ENCODE data around the gene TBC1D4.

Gene TBC1D4

DNA sequence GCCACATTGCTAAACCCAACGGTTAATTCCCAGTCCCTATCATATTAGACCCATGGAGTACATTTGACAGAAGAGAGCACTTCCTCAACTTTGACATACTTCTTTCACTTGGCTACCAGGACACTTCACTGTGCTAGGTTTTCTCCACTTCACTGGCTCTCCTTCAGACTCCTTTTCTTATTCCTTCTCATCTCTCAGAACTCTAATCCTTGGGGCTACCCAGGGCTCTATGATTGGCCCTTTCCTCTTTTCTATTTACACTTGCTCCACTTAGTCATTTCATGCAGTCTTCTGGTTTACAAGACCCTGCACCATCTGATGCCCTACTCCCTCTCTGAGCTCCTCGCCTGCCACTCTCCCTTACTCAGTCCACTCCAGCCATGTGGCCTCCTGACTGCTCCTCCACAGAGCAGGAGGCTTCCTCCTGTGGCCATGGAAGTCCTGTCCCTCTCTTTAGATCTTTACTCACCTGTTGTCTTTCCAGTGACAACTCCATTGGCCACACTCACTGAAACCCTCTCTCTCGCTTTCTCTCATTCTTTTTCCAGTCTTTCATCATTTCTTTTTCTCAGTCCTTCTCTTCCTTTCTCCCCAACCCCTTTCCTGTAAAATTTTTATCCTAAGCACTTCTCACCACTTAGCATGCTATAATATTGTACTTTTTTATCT is 90.4 kb downstream of the TBC1D4 start:
- DNase-seq = no peak

DNA sequence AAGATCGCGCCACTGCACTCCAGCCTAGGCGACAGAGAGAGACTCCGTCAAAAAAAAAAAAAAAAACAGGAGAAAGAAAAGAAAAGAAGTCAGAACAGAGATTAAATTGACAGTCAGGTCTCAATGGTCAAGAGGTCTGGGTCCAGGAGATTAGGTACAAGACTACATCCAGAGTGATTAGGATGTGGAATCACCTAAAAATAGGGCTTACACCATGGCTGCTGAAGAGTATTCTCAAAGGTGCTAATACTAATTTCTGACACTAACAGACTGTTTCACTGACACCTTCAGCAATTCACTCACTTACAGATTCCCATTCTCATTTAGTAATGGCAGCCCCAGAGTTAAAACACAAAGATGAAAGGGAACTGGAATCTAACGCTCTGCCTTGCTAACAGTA is 91.7 kb downstream of the TBC1D4 start:
- no peak for DNase-seq

DNA sequence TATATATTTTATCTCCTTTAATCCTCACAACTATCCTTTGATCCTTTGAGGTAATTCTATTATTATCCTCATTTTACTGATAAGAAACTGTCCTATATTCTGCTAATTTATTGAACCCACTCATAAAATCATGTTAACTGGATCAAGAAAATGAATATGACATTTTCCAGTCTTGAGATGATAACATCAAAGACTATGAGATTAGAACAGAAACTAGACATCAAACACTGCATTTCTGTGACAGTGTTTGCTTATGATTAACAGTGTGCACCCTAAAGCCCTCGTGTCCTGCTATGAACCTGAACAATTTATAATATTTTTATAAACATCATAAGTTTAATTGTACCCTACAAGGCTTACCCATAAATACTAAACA is 96.3 kb downstream of the TBC1D4 start:
- no peak for DNase-seq

DNA sequence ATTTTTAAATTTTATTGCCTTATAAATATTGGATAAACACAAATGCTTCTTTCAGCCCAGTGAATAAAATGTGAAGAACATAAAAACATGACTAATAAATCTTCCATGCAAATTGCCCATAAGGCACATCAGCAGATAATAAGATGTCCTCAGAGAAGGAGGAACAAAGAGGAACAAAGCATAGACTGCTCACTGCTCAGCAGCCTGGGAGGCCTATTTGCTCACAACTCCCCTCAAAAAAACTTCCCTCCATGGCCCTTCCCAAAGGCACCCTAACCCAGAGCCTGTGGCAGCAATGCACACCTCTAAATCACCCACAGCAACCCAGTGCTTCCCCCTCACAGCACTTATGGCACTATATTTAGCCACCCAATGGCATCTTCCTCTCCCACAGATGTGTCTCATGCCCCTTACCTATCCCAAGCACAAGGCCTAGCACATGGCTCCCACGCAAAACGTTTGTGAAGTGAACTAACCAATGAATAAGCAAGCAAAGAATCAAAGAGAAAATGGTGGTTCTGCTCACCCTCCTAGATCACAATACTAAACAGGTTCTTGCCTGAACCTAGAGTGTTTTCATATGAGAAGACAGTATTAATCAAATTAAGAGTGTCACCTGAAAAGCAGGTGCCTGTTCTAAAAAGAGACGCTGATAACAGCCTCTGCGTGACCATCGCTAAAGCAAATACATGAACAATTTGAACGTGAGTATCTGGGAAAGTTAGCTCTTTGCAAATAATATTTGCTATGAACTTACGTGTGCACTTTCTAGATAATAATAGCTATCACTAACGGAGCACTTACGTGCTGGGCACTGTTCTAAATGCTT is 96.9 kb downstream of the TBC1D4 start:
- DNase-seq = no peak

DNA sequence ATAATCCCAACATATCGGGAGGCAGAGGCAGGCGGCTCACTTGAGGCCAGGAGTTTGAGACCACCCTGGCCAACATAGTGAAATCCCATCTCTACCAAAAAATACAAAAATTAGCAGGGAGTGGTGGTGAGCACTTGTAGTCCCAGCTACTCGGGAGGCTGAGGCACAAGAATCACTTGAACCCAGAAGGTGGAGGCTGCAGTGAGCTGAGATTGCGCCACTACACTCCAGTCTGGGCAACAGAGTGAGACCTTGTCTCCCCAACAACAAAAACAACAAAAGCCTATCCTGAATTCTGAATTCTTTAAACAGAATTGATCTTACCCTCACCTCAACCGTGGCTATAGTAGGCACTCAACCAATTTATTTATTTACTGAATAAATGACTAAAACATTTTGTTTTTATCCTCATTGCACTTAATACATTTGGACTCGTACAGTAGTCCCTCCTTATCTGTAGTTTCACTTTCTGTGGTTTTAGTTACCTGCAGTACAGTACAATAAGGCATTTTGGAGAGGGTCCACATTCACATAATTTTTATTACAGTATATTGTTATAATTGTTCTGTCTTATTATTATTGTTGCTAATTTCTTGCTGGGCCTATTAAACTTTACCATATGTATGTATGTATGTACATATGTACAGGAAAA is 98.8 kb downstream of the TBC1D4 start:
- no peak for DNase-seq

DNA sequence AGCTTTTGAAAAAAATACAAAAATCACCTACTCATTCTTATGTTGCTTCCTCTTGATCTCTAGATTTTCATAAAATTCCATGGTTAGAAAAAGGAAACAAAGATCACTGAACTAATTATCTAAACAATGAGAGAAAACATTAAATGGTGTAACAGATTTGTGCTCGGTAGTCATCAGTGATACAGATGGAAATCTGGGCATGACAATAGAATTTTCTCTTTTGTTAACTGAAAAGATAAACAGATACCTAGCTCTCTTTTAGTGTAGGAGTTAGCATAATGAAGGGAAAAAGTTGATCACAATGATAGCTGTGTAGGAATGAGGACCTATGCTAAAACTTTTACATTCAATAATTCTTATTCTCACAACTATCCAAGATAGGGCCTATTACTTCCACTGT is 103.7 kb downstream of the TBC1D4 start:
- DNase-seq = no peak

DNA sequence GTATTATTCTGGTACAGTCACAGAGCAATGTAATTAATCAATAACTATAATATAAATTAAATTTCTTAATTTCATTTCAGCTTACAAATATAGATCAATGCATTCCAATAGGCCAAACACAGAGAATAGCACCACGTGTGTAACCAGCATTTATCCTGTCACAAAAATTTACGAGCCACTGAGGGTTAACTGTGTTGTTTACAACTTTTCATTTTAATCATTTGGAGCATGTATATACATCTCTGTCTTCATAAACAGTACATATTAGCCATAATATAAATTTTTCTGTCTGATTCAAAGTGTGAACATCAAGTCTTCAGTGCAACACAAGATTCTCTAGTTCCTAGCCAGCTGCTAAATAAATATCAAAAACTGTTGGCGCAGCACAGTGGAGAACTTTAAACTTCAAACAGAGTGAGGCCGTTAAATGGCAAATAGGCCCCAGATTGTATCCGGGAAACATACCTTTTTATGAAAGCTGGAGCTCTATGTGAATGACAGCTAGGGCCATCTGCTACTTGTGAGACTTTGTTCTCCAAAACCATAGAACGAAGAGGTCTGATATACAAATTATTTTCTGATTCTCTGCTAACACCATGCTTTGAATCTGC is 105.1 kb downstream of the TBC1D4 start:
- DNase-seq = no peak

DNA sequence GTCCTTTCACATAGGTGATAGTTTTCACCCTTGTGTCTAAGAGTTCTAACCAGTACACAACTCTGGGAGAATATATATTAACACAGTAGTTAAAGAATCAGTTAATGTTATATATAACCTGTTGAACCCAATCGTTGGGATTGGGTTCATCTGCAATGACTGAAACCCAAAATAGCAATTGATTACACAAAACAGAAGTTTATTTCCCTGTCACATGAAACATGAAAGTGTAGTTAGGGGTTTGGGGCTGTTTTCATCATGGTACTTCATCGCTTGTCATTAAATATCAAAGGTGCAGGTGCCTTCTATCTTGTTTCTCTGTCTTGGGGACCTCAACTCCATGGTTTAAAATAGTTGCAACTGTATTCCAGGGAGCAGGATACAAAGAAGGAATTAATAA is 106.6 kb downstream of the TBC1D4 start:
- DNase-seq = no peak

DNA sequence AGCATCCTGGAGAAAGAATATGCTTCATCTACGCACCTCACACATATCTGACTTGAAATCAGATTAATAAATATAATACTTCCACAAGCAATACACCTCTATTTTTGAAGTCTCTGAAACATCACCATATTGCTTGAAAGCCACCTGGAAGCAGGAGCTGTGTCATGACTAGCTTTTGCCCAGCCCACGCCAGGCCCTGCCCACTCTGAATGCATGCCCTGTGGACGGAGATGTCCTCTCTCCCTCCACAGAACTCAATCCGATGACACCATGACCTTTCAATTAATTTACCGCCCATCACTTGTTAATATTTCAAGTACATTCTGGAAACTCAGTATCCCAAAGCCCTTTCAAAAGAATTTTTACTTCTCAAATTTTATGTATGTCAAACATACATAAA is 108.0 kb downstream of the TBC1D4 start:
- DNase-seq = no peak

DNA sequence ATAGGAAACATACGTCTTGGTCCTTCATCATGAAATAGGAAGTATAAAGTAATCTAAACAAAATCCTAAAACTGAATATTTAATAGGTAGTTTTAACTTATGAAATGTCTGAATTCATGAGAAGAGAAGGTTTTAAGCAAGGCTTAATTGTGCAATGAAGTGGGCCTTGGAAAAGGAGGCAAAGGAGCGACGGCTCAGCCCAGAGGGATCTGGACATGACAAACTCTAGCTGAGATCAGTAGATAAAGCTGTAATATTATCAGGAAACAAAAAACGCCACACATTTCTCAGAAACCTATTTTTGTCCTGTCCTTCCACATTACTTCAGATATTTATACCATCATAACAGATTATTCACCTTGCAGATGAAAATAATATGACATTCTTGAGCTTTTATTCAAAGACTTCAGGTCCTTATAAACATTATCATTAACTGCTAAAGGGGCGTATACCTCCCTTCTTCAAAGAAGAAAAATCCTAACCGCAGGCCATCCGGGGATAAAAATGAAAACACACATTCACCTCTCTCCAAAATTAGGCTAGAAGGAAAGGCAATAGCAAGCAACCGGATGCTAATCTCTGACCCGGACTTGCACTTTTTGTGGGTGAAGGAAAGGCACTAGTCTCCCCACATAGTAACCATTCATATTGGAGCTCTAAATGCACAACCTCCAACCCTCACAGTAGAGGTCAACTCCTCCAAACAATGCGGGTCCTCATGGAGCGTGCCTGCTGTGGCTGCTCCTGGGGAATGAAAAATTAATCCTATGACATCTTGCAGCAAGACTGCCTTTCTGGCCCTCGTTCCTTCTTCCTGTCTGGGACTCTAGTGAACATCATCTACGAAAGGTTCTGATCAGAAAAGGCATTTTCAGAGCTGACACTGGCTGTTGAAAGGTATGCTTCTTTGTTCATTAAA is 108.8 kb downstream of the TBC1D4 start:
- no peak for DNase-seq

DNA sequence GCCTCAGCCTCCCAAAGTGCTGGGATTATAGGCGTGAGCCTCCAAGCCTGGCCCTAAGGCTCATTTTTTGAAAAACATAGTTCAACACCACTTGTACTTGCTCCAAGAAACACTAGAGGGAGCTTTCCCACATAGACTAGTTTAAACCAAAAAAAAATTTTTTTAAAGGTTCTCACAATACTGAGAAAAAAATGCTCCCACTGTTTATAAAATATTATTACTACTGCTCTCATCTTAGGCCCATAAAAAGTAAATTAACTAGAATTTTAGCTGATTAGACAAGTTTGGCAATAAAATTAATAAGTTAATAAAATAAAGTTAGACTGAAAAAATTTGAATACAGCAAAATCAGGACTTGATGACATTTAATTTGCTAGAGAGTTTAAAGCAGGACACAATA is 109.5 kb downstream of the TBC1D4 start:
- DNase-seq = peak; percentile 65

DNA sequence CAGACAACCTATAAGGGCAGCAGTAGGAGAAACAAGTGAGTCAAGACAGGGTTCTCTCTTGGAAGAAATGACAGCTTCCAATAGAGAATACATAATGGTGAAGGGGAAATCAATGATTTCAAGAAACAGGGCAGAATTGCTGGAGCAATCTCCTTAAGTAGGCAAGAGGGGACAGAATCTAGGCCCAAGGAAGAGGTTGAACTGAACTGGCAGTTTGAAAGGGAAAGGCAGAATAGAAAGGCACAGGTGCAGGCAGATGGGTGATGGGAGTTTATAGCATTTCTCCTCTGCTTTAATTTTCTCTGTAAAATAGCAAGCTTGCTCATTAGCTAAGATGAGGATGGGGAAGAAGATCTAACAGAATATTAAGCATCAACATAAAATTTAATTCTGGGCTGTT is 110.8 kb downstream of the TBC1D4 start:
- no peak for DNase-seq

DNA sequence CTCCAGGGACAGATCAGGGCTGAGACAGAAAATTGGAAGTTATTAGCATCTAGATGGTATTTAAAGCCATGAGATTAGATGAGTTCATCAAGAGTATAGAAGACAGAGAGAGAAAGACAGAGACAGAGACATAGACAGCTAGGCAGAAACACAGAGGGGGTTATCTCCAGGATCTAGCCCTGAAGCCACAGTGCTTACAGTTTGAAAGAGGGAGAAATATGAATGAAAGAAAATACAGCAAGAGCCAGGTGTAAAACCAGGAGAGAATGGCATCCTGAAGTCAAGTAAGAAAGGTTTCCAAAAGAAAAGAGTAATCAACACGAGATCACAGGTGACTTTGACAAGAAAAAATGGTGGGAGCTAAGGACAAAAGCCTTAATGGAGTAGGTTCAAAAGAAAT is 111.2 kb downstream of the TBC1D4 start:
- no peak for DNase-seq

DNA sequence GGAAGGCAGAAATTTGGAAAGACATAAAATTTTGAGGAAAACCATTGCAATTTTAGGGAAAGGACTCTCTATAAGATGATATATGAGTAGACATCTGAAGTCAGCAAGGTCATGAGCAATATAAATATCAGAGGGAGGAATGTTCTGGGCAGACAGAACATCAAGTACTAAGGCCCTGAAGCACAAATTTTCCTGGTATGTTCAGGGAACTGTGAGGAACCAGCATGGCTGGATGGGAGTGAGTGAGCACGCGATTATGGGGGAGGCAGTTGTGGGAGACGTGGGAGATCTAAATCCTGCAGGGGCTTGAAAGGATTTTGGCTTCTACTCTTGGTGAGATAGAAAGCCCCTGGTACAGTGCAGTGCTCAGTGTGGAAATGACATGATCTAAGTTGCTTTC is 112.0 kb downstream of the TBC1D4 start:
- no peak for DNase-seq

DNA sequence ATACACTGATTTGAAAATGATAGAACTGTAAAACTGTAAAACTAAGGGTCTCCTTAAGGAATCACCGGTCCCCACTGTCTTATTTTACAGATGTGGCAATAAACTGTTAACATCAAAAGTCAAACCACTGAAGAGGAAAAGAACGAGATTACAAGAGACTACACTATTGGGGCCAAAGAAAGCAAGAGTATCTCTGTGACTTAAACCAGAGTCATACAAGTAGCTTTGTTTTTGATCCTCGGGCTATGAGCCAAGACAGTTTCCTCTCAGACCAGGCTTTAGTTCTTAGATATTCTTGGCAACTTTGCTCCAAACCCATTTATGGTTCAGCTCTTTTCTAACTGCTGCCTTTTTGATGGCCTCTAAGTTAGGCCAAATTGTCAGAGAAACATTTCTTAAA is 113.8 kb downstream of the TBC1D4 start:
- DNase-seq = peak; percentile 91

DNA sequence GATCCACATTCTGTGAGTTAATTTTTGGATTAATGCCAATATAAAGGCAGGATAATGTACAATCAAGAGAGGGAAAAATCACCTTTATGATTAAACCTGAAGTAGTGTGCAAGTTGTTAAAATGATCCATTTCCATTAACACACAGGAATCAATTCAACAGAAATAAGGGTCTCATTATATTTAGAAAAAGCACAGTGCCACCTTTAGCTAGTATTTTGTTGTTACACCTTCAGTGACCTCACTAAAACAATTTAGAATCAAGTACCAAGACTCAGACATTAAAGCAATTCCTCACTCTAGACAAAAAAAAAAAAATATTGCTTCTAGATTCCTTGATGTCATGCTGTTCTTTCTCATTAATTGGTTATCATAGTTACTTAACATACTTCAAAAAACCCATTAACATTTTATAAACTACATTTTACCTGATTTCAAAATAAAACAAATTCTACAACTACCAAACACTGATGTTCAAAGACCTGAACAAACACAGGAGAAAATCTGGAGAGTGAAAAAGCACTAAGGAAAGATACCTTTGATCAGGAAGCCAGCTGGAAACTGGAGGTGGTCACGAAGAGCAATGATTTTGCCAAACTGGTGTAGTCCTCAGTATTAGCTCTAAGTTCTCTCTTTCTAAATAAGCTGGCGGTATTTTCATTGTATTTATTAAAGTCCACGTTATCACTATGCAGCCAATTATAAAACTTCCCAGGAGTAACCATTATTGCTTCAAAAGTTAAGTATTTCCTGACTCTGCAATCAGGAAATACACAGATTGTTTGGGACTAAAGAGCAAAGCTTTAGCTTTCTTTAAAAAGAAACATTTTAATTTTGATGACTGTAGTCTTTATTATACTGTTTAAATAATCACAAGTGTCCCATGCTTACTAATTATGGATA is 115.3 kb downstream of the TBC1D4 start:
- no peak for DNase-seq

DNA sequence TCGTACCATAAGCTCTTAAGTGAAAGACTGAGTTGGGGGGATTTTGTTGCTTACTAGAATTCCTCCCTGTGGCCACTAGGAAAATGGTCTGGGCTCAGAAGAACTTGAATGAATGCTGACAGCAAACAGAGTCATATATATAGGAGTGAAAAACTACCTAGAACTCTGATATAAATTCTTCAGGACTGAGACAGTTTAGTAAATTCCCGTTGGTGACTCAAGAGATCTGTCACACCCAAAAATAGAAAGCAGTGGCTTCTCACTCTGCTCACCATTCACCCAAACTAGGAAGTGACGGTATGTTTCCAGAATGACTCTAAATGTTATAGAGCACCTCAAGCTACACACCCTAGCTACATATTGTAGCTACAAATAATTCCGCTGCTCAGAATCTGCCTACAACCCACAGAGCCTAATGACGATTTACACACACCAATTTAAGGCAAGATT is 116.2 kb downstream of the TBC1D4 start:
- DNase-seq = peak; percentile 97

DNA sequence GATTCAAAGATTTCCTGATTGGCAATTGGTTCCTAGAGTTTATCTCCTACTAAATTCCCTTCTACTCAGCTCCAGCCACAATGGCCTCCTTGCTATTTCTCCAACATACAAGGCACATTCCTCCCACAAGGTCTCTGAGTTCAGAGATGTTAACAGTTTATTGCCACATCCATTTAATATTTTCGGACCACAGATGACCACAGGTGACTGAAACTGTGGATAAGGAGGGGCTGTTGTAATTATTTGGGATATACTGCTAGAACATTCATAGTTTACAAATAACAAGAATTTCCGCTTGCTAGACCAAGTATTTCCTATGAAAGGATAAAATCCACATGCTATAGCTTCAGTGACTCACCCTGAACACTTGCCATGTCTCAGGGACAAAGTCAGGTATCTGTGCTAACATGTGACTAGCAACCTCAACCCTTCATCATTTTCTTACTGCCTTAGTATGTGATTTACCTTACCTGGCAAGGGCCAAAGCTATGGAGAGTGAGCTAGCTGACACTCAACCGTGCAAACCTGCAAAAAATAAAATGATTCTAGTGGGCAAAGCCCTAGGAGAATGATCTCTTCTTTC is 117.7 kb downstream of the TBC1D4 start:
- DNase-seq = no peak

DNA sequence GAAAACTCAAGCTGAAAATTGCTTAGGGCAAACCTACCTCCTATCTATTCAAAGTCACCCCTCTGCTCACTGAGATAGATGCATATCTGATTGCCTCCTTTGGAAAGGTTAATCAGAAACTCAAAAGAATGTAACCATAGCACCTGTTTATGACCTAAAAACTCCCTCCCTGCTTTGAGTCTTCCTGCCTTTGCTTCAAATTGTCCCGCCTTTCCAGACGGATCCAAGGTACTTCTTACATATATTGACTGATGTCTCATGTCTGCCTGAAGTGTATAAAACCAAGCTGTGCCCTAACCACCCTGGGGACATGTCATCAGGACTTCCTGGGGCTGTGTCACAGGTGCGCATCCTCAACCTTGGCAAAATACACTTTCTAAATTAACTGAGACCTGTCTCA is 118.6 kb downstream of the TBC1D4 start:
- DNase-seq = no peak

DNA sequence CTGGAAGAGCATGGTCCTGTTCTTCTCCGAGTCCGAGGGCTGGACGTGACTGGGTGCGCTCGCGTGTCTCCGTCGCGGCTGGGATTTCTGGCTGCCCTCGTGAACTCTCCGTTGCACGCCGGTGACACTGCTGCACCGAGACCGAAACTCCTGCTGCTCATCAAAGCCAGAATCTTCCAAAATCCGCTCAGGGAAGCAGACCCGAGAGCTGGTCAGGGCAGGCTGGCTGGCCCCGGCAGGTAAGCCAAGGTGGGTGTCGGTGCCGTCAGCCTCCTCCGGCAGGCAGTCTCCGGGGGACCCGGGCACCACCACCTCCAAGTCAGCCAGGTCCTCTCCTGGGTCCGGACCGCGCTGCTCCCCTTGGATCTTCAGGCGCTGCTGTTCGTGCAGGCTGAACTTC is 119.9 kb downstream of the TBC1D4 start:
- no peak for DNase-seq

DNA sequence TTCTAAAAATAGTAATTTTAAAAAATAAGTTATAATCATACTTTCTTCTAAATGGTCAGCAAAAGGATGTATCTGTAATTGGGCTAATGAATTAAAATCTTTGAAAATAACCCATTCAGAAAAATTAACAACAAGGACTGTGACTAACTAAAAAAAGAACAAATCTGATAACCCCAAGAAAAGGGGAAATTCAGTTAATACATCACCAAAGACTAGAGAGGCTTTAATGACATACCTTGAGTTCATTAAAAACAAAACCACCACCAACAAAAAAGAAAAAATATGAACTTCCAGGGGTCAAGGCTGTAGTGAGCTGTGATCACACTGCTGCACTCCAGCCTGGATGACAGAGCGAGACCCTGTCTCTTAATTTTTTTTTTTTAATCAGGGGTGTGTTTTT is 121.8 kb downstream of the TBC1D4 start:
- no peak for DNase-seq

All from fibroblast of skin of back (primary cell).